Muscle layer of colon (tissue), 2 donors: ENCODE measurements around the gene RFC3.

Source experiments
- H3K27ac ChIP-seq: one replicate; pipeline ENCODE4 v1.7.0; 2013; ENCODE audit warnings: low read depth, mild to moderate bottlenecking, low read length, moderate library complexity
- H3K27me3 ChIP-seq, 2 donors: one replicate each; pipeline ENCODE4 v1.7.0; 2013; ENCODE audit warnings: low read length in 2 of 2, mild to moderate bottlenecking in 2 of 2; ENCODE audit not compliant: insufficient read depth in 2 of 2, control insufficient read depth in 1 of 2
- H3K36me3 ChIP-seq: one replicate; pipeline ENCODE4 v1.7.0; 2013; ENCODE audit warnings: mild to moderate bottlenecking, low read length; ENCODE audit not compliant: insufficient read depth
- H3K4me1 ChIP-seq: one replicate; pipeline ENCODE4 v1.7.0; 2013; ENCODE audit warnings: mild to moderate bottlenecking, low read length; ENCODE audit not compliant: insufficient read depth
- H3K4me3 ChIP-seq, 2 donors: one replicate each; pipeline ENCODE4 v1.7.0; 2013; ENCODE audit warnings: low read length in 2 of 2, low read depth in 1 of 2, mild to moderate bottlenecking in 1 of 2, moderate library complexity in 1 of 2
- H3K9ac ChIP-seq: one replicate; pipeline ENCODE4 v1.7.0; 2013; ENCODE audit warnings: low read length
- H3K9me3 ChIP-seq: one replicate; pipeline ENCODE4 v1.7.0; 2013; ENCODE audit warnings: mild to moderate bottlenecking, low read length
- donor health status: abdominal sarcoma.
- donor health status: Adenocarcinoma of cecum.

RFC3 gene

GRCh38 chr13:33815011-33815550 is 2.9 kb upstream of the RFC3 start:
- Histone ChIP-seq H3K9ac (no peak overlapping the region), H3K27me3 (no peaks in the 10 kb centered on the region), H3K27ac (no peak overlapping the region), H3K9me3 (no peaks in the 10 kb centered on the region), H3K4me1 (no peaks in the 10 kb centered on the region), H3K4me3 (no peak overlapping the region), H3K36me3 (no peaks in the 10 kb centered on the region)

- H3K36me3 ChIP-seq, result no peaks in the 10 kb centered on the region
- H3K27ac ChIP-seq, result no peak overlapping the region
- no peaks in the 10 kb centered on the region for H3K9me3 ChIP-seq
- no peaks in the 10 kb centered on the region for H3K4me1 ChIP-seq
- H3K4me3 ChIP-seq, result no peak overlapping the region
- no peak overlapping the region for H3K9ac ChIP-seq
- H3K27me3 ChIP-seq, result no peaks in the 10 kb centered on the region
These were observed 1.0 kb upstream of the RFC3 start for GRCh38 chr13:33816912-33817311.

GRCh38 chr13:33817513-33817900 is 442 bp upstream of the RFC3 start:
- Histone ChIP-seq H3K27me3 (no peaks in the 10 kb centered on the region), H3K4me1 (no peaks in the 10 kb centered on the region), H3K4me3 (peak overlapping the region; percentile 92 to 98), H3K9ac (peak overlapping the region; percentile 47), H3K27ac (peak overlapping the region; percentile 67), H3K9me3 (no peaks in the 10 kb centered on the region), H3K36me3 (no peaks in the 10 kb centered on the region)

GRCh38 chr13:33825083-33825482 is 7.1 kb downstream of the RFC3 start:
- no peaks in the 10 kb centered on the region for H3K9me3 ChIP-seq
- H3K4me3 ChIP-seq, result no peak overlapping the region
- H3K4me1 ChIP-seq, result no peaks in the 10 kb centered on the region
- H3K27ac ChIP-seq, result no peak overlapping the region
- H3K27me3 ChIP-seq, result no peaks in the 10 kb centered on the region
- H3K9ac ChIP-seq, result no peak overlapping the region
- peaks cover 8% of the 10 kb centered on the region for H3K36me3 ChIP-seq

- Histone ChIP-seq H3K9me3 (no peaks in the 10 kb centered on the region), H3K36me3 (peaks cover 25% of the 10 kb centered on the region), H3K27ac (no peak overlapping the region), H3K4me1 (no peaks in the 10 kb centered on the region), H3K27me3 (no peaks in the 10 kb centered on the region), H3K9ac (no peak overlapping the region), H3K4me3 (no peak overlapping the region)
These were observed 9.2 kb downstream of the RFC3 start for GRCh38 chr13:33827139-33827538.

GRCh38 chr13:33828431-33829129 is 10.6 kb downstream of the RFC3 start:
- H3K27ac ChIP-seq, result no peak overlapping the region

GRCh38 chr13:33832872-33833271 is 14.9 kb downstream of the RFC3 start:
- peaks cover 19% of the 10 kb centered on the region for H3K36me3 ChIP-seq

More at GRCh38 chr13:33828431-33829129, 10.6 kb downstream of the RFC3 start:
- Histone ChIP-seq H3K9ac (no peak overlapping the region), H3K4me1 (no peaks in the 10 kb centered on the region), H3K9me3 (no peaks in the 10 kb centered on the region), H3K27me3 (no peaks in the 10 kb centered on the region), H3K4me3 (no peak overlapping the region), H3K36me3 (peaks cover 26% of the 10 kb centered on the region)

GRCh38 chr13:33838647-33839046 is 20.7 kb downstream of the RFC3 start:
- H3K27me3 ChIP-seq, result no peaks in the 10 kb centered on the region
- H3K9me3 ChIP-seq, result no peaks in the 10 kb centered on the region
- H3K4me1 ChIP-seq, result no peaks in the 10 kb centered on the region
- no peaks in the 10 kb centered on the region for H3K36me3 ChIP-seq
- H3K27ac ChIP-seq, result no peak overlapping the region
- H3K9ac ChIP-seq, result no peak overlapping the region
- H3K4me3 ChIP-seq, result no peak overlapping the region

More at GRCh38 chr13:33832872-33833271, 14.9 kb downstream of the RFC3 start:
- no peak overlapping the region for H3K9ac ChIP-seq
- no peaks in the 10 kb centered on the region for H3K4me1 ChIP-seq
- no peak overlapping the region for H3K27ac ChIP-seq
- H3K9me3 ChIP-seq, result no peaks in the 10 kb centered on the region
- H3K27me3 ChIP-seq, result no peaks in the 10 kb centered on the region
- H3K4me3 ChIP-seq, result no peak overlapping the region

GRCh38 chr13:33840402-33840801 is 22.5 kb downstream of the RFC3 start:
- Histone ChIP-seq H3K9me3 (no peaks in the 10 kb centered on the region), H3K4me1 (no peaks in the 10 kb centered on the region), H3K9ac (no peak overlapping the region), H3K4me3 (no peak overlapping the region), H3K27me3 (no peaks in the 10 kb centered on the region), H3K27ac (no peak overlapping the region), H3K36me3 (no peaks in the 10 kb centered on the region)

- Histone ChIP-seq H3K4me3 (no peak overlapping the region), H3K9me3 (no peaks in the 10 kb centered on the region), H3K4me1 (no peaks in the 10 kb centered on the region), H3K9ac (no peak overlapping the region), H3K27ac (no peak overlapping the region), H3K27me3 (no peaks in the 10 kb centered on the region), H3K36me3 (no peaks in the 10 kb centered on the region)
These were observed 24.3 kb downstream of the RFC3 start for GRCh38 chr13:33842207-33842606.

GRCh38 chr13:33842986-33843385 is 25.0 kb downstream of the RFC3 start:
- Histone ChIP-seq H3K9me3 (no peaks in the 10 kb centered on the region), H3K4me1 (no peaks in the 10 kb centered on the region), H3K27ac (no peak overlapping the region), H3K4me3 (no peak overlapping the region), H3K27me3 (no peaks in the 10 kb centered on the region), H3K9ac (no peak overlapping the region), H3K36me3 (no peaks in the 10 kb centered on the region)
